Large intestine (tissue), 3 donors: ENCODE results near the gene CNTNAP2. TPM values are rescaled to one million over a fixed set of nuclear protein-coding genes. Genes with fewer than 3 reads are reported as not detected.

Experiments used
- DNase-seq, 2 donors: peaks; one replicate each; pipeline versions ENCODE4 v3.0.0 to v3.0.0-alpha.2; 2013
- H3K27ac ChIP-seq: one replicate; pipeline ENCODE4 v1.5.1; 2013; ENCODE audit warnings: low read length
- H3K27me3 ChIP-seq: 2 replicates; pipeline ENCODE4 v1.6.1; 2013; ENCODE audit warnings: low read length; ENCODE audit not compliant: control insufficient read depth, insufficient read depth
- H3K36me3 ChIP-seq: 2 replicates; pipeline ENCODE4 v1.6.1; 2013; ENCODE audit warnings: low read length; ENCODE audit not compliant: control insufficient read depth, insufficient read depth
- H3K4me1 ChIP-seq: one replicate; pipeline ENCODE4 v1.6.1; 2013; ENCODE audit warnings: low read length; ENCODE audit not compliant: control insufficient read depth, insufficient read depth
- H3K4me3 ChIP-seq: one replicate; pipeline ENCODE4 v1.5.1; 2013; ENCODE audit warnings: low read length
- H3K9me3 ChIP-seq: one replicate; pipeline ENCODE4 v1.6.1; 2013; ENCODE audit warnings: mild to moderate bottlenecking, low read depth, low read length, moderate library complexity; ENCODE audit not compliant: control insufficient read depth
- WGBS: methylation state at CpG from one replicate; pipeline ENCODE4 v1.1.5; 2013; ENCODE audit warnings: low lambda C conversion rate; ENCODE audit not compliant: insufficient coverage; 5-methylcytosine and 5-hydroxymethylcytosine counted together
- polyA plus RNA-seq: library from polyadenylated mRNA; unstranded; fragments of 120-200 nt; gene quantifications from one replicate; pipeline ENCODE4 v1.2.1, GENCODE V29; 2013

CNTNAP2 gene
- polyA plus RNA-seq, 1 donor, result 12.9 TPM

DNA sequence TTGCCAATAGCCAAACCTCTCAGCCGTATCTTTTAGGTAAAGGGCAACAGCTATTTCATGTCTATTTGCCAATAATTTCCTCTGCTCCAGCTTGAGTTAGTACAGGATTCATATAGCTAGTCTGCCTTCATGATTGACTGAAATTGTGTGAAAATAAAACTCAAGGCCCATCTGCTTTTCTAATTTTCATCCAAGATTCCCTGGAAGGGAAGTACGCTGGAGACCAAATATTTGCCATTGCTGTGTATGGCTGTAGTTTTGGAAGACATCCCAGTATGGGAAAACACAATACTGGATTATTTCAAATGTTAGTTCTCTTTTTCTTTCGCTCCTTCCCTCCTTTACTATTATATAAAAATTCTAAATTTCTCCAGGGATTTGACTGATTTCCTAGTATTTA lies 652.4 kb downstream of the CNTNAP2 start:
- no peaks in the 10 kb centered on the region for H3K9me3 ChIP-seq
- WGBS, result 92% methylated on average over 2 of the region's 3 CpGs
- no peak for DNase-seq
- no peaks in the 10 kb centered on the region for H3K4me1 ChIP-seq
- H3K27me3 ChIP-seq, result no peaks in the 10 kb centered on the region
- H3K4me3 ChIP-seq, result no peak overlapping the region
- H3K27ac ChIP-seq, result no peak overlapping the region
- H3K36me3 ChIP-seq, result no peaks in the 10 kb centered on the region

DNA sequence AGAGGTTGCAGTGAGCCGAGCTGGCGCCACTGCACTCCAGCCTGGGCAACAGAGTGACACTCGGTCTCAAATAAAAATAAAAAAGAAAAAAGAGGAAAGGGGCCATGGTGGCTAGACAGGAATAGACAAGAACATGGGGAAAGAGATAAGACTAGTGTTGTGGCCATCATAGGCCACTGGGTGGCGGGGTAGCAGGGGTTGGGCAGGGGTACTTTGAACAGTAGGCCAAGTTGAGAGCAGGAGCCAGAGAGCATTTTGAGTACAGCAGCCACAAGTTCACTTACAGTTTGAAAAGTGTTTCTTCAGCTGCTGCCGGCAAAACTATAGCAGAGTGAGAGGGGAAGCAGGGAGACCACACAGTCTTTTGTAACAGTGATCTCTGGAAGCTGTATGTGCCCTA lies 656.0 kb downstream of the CNTNAP2 start:
- H3K9me3 ChIP-seq, result no peaks in the 10 kb centered on the region
- H3K27ac ChIP-seq, result no peak overlapping the region
- WGBS, result 94% methylated on average over 3 of the region's 5 CpGs
- no peaks in the 10 kb centered on the region for H3K36me3 ChIP-seq
- H3K27me3 ChIP-seq, result no peaks in the 10 kb centered on the region
- no peak overlapping the region for H3K4me3 ChIP-seq
- no peaks in the 10 kb centered on the region for H3K4me1 ChIP-seq
- no peak for DNase-seq

DNA sequence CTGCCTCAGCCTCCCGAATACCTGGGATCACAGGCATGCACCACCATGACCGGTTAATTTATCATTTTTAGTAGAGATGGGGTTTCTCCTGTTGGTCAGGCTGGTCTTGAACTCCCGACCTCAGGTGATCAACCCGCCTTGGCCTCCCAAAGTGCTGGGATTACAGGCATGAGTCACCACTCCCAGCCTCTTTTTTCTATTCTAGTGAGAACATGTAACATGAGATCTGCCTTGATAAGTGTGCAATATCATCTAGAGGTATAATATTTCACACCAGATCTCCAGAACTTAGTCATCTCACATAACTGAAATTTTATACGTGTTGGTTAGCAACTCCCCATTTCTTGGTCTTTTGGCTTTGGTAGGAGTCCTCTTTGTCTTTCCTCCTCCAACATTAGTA lies 656.9 kb downstream of the CNTNAP2 start:
- H3K4me1 ChIP-seq, result no peaks in the 10 kb centered on the region
- WGBS, result no CpG with 5 or more reads among the region's 5 CpGs

DNA sequence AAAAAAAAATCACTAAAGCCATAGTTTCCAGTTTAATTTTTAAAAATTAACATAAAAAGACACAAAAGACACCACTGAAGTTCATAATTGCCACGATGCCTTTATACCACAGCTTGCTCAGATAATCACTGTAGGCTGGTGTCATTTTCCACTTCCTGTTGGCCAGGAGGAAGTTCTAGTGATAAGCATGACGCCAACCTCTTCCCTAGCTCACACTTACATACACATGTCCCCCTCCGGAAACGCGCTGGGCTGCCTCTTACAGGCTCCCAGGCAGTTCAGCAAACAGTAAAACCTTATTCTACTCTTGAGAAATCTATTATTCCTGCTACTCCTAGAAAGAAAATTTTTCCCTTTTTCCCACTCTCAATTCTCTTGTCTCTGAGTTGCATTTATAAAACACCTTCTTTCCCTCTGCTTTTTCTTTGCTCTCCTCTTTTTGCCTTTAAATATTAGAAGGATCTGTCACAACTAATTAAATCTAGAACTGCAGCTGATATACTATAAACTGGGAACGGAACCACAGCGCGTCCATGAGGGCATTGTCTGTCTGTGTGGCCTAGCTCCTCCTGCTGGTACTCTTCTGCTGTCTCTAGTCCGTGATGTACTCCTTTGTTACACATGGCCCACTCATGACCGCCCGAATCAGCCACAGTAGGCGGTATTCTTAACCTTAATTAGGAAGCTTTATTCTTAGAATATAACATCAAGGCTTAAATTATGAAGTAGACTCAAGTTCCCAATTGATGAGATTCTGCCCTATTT lies 664.9 kb downstream of the CNTNAP2 start:
- H3K27ac ChIP-seq, result no peak overlapping the region

More for the DNA sequence above, 656.9 kb downstream of the CNTNAP2 start:
- Histone ChIP-seq H3K4me3 (no peak overlapping the region), H3K27me3 (no peaks in the 10 kb centered on the region), H3K27ac (no peak overlapping the region), H3K36me3 (no peaks in the 10 kb centered on the region), H3K9me3 (no peaks in the 10 kb centered on the region)
- DNase-seq, result no peak

DNA sequence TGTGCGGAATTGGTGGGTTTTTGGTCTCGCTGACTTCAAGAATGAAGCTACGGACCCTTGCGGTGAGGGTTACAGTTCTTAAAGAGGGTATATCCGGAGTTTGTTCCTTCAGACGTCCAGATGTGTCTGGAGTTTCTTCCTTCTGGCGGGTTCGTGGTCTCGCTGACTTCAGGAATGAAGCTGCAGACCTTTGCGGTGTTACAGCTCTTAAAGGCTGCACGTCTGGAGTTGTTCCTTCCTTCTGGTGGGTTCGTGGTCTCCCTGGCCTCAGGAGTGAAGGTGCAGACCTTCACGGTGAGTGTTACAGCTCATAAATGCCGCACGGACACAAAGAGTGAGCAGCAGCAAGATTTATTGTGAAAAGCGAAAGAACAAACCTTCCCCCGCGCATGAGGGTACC lies 670.7 kb downstream of the CNTNAP2 start:
- Histone ChIP-seq H3K9me3 (peaks cover 4% of the 10 kb centered on the region), H3K4me3 (no peak overlapping the region), H3K36me3 (no peaks in the 10 kb centered on the region), H3K27ac (no peak overlapping the region), H3K4me1 (no peaks in the 10 kb centered on the region), H3K27me3 (no peaks in the 10 kb centered on the region)
- no peak for DNase-seq
- no CpG with 5 or more reads among the region's 18 CpGs for WGBS

More for the DNA sequence above, 664.9 kb downstream of the CNTNAP2 start:
- WGBS, result 67% methylated on average over 1 of the region's 12 CpGs
- DNase-seq, result no peak
- Histone ChIP-seq H3K36me3 (no peaks in the 10 kb centered on the region), H3K9me3 (no peaks in the 10 kb centered on the region), H3K4me3 (no peak overlapping the region), H3K27me3 (no peaks in the 10 kb centered on the region), H3K4me1 (no peaks in the 10 kb centered on the region)

GRCh38 chr7:146788008-146788407 lies 671.4 kb downstream of the CNTNAP2 start:
- H3K27ac ChIP-seq, result no peak overlapping the region
- peaks cover 4% of the 10 kb centered on the region for H3K9me3 ChIP-seq
- H3K27me3 ChIP-seq, result no peaks in the 10 kb centered on the region
- H3K4me1 ChIP-seq, result no peaks in the 10 kb centered on the region
- H3K4me3 ChIP-seq, result no peak overlapping the region
- no CpG with 5 or more reads among the region's 15 CpGs for WGBS
- H3K36me3 ChIP-seq, result no peaks in the 10 kb centered on the region
- no peak for DNase-seq

- no peak for DNase-seq
- H3K9me3 ChIP-seq, result peaks cover 4% of the 10 kb centered on the region
- H3K27me3 ChIP-seq, result no peaks in the 10 kb centered on the region
- WGBS, result 27% methylated on average over 2 of the region's 7 CpGs
- H3K4me3 ChIP-seq, result no peak overlapping the region
- no peaks in the 10 kb centered on the region for H3K36me3 ChIP-seq
- H3K4me1 ChIP-seq, result no peaks in the 10 kb centered on the region
- no peak overlapping the region for H3K27ac ChIP-seq
Observed at GRCh38 chr7:146791344-146792285, 675.0 kb downstream of the CNTNAP2 start.

DNA sequence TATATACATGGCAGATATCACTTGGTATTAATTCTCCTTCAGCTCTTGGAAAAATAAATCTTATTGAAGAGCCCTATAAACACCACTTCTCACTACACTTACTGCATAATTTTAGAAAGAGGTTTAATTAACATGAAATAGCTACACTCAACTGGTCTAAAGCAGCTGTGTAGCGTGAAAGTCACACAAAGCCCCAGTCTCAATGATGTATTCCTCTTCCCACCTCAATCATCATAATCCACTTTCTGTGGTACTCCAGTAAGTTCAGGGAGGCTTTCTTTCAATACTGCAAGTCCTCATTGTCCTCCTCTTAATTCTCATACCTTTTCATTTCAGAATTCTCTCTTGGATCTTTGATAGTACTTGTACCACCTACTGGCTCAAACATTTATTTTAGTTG lies 688.0 kb downstream of the CNTNAP2 start:
- Histone ChIP-seq H3K27me3 (no peaks in the 10 kb centered on the region), H3K4me3 (no peak overlapping the region), H3K36me3 (no peaks in the 10 kb centered on the region), H3K27ac (no peak overlapping the region), H3K9me3 (no peaks in the 10 kb centered on the region), H3K4me1 (no peaks in the 10 kb centered on the region)
- DNase-seq, result no peak
- WGBS, result 80% methylated on average over 1 of the region's 1 CpG

DNA sequence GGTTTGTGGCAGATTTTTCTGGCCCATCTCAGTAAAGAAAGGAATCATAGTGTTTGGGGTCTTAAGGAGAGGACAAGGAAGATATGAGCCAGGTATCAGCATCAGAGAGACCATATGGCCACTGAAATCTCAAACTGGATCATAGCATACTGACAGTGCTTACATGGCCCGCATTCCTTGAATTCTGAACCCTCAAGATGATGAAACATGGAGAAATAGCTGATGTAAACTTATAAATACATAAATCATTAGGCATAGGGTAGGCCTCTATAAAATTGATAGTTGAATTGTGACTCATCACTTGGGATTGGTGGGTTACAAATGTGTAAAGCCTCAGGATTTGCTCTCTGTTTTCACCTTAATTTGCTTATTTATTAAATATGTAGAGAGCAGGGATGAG lies 688.5 kb downstream of the CNTNAP2 start:
- H3K27ac ChIP-seq, result no peak overlapping the region
- peaks cover 3% of the 10 kb centered on the region for H3K9me3 ChIP-seq
- no peaks in the 10 kb centered on the region for H3K27me3 ChIP-seq
- H3K36me3 ChIP-seq, result no peaks in the 10 kb centered on the region
- no peak for DNase-seq
- no peaks in the 10 kb centered on the region for H3K4me1 ChIP-seq
- no CpG with 5 or more reads among the region's 1 CpG for WGBS
- no peak overlapping the region for H3K4me3 ChIP-seq

DNA sequence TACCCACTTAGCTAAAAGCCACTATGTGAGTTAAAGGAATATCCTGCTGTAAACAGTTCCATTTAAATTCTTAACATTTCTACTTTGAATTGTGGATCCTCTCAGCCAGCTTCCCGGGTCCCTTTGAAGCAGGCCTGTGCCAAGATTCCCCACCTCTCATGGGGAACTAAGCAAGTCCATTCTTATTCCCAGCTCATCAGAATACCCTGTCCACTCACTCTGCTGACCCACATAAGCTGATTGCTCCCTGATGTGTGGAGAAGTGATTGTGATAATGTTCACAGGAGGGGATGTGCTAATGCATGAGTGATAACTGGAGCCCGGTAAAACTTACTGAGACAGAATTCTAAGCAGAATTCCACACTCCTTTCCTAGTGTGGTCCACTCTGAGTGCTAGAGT lies 709.7 kb downstream of the CNTNAP2 start:
- no peaks in the 10 kb centered on the region for H3K36me3 ChIP-seq
- H3K27me3 ChIP-seq, result no peaks in the 10 kb centered on the region
- no peaks in the 10 kb centered on the region for H3K9me3 ChIP-seq
- WGBS, result no CpG with 5 or more reads among the region's 2 CpGs
- H3K4me1 ChIP-seq, result no peaks in the 10 kb centered on the region
- no peak overlapping the region for H3K4me3 ChIP-seq
- H3K27ac ChIP-seq, result no peak overlapping the region
- DNase-seq, result no peak
